Right lobe of liver (tissue), 4 donors: ENCODE data around the gene SRPK3.

Source experiments
- POLR2A ChIP-seq: fragments of 450-650 bp; IDR thresholded peaks from one replicate; pipeline ENCODE4 v1.6.1; 2017; ENCODE audit warnings: antibody characterized with exemption, mild to moderate bottlenecking
- TF ChIP-seq, protein P1 (sequence below), 4 donors: fragments of 200-600 bp in 3 of 4; fragments of 450-650 bp in 1 of 4; IDR thresholded peaks; one replicate each; pipeline versions ENCODE4 v1.5.1 to v1.8.0; 2016 to 2022; ENCODE audit warnings: antibody characterized with exemption in 4 of 4, mild to moderate bottlenecking in 2 of 4
- donor health status: DM: no; HTN: no; CAD: no.
- donor health status: DM: no; HTN: no; CAD: no.
- donor health status: DM: no; HTN: yes; CAD: no.

DNA sequence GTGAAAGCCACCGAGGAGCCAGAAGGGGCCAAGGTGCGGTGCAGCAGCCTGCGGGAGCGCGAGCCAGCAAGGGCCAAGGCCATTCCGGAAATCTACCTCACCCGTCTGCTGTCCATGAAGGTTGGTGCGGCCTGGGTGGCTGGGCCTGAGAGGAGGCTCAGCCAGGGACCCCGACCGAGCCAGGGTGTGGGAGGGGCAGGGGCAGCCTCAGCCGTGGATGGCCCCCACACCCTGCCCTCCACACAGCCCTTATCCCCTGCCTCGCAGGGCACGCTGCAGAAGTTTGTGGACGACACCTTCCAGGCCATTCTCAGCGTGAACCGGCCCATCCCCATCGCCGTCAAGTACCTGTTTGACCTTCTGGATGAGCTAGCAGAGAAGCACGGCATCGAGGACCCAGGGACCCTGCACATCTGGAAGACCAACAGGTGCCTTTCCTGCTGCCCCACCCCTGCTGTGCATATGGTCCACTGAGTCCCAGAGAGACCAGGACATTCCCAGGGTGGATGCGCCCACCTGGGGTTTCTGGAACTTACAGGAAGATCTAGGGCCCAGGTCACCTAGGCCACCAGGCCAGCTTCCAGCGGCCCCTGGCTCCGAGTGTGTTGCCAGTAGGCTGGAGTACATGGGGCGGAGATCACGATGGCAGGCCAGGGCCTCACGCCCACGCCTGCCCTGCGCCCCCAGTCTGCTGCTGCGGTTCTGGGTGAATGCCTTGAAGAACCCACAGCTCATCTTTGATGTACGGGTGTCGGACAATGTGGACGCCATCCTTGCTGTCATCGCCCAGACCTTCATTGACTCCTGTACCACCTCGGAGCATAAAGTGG lies 3.4 kb upstream of the SRPK3 start:
- TF ChIP-seq, protein P1, sequence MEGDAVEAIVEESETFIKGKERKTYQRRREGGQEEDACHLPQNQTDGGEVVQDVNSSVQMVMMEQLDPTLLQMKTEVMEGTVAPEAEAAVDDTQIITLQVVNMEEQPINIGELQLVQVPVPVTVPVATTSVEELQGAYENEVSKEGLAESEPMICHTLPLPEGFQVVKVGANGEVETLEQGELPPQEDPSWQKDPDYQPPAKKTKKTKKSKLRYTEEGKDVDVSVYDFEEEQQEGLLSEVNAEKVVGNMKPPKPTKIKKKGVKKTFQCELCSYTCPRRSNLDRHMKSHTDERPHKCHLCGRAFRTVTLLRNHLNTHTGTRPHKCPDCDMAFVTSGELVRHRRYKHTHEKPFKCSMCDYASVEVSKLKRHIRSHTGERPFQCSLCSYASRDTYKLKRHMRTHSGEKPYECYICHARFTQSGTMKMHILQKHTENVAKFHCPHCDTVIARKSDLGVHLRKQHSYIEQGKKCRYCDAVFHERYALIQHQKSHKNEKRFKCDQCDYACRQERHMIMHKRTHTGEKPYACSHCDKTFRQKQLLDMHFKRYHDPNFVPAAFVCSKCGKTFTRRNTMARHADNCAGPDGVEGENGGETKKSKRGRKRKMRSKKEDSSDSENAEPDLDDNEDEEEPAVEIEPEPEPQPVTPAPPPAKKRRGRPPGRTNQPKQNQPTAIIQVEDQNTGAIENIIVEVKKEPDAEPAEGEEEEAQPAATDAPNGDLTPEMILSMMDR (IDR thresholded peaks at IDR 0.05): no peak
- TF ChIP-seq POLR2A: no peak
